ENCODE measurements around the gene NUP93. TPM values are rescaled to one million over a fixed set of nuclear protein-coding genes. Genes with fewer than 3 reads are reported as not detected.

NUP93 gene
- polyA plus RNA-seq, 1 experiment = 46.4 TPM

GRCh38 chr16:56878282-56878854 lies 148.4 kb downstream of the NUP93 start:
- no peak for DNase-seq (ENCODE audit: low read depth, low spot score)
- Histone ChIP-seq H3K4me3 (ENCODE audit: low read depth, low read length) (no peak overlapping the region), H3K9me3 (ENCODE audit: control insufficient read depth, insufficient read depth, low read length) (no peaks in the 10 kb centered on the region), H3K27ac (ENCODE audit: low read depth, low read length) (no peak overlapping the region), H3K27me3 (ENCODE audit: control insufficient read depth, insufficient read depth, low read length) (peaks cover 2% of the 10 kb centered on the region)
- TF ChIP-seq CTCF (IDR thresholded peaks at IDR 0.05; ENCODE audit: low read depth, low read length) = no peak
- ChIA-PET POLR2A (no interaction called here), CTCF (interaction anchor here (3.4 kb wide), 1 partner anchor 11 kb away, joined by 10 read pairs; no protein-coding TSS in a partner anchor)

- Histone ChIP-seq H3K27me3 (ENCODE audit: control insufficient read depth, insufficient read depth, low read length) (peaks cover 2% of the 10 kb centered on the region), H3K4me3 (ENCODE audit: low read depth, low read length) (no peak overlapping the region), H3K27ac (ENCODE audit: low read depth, low read length) (no peak overlapping the region), H3K9me3 (ENCODE audit: control insufficient read depth, insufficient read depth, low read length) (no peaks in the 10 kb centered on the region)
- no peak for TF ChIP-seq CTCF (IDR thresholded peaks at IDR 0.05; ENCODE audit: low read depth, low read length)
- ChIA-PET CTCF (interaction anchor here (3.4 kb wide), 1 partner anchor 12 kb away, joined by 10 read pairs; no protein-coding TSS in a partner anchor), POLR2A (no interaction called here)
- no peak for DNase-seq (ENCODE audit: low read depth, low spot score)
Measured at GRCh38 chr16:56879276-56879675, 149.3 kb downstream of the NUP93 start.

GRCh38 chr16:56880176-56880575 lies 150.2 kb downstream of the NUP93 start:
- peaks cover 2% of the 10 kb centered on the region for H3K27me3 ChIP-seq (ENCODE audit: control insufficient read depth, insufficient read depth, low read length)
- H3K9me3 ChIP-seq (ENCODE audit: control insufficient read depth, insufficient read depth, low read length) = no peaks in the 10 kb centered on the region
- no peak overlapping the region for H3K4me3 ChIP-seq (ENCODE audit: low read depth, low read length)
- no peak for TF ChIP-seq CTCF (IDR thresholded peaks at IDR 0.05; ENCODE audit: low read depth, low read length)
- POLR2A ChIA-PET = no interaction called here
- CTCF ChIA-PET = interaction anchor here (3.4 kb wide), 1 partner anchor 13 kb away, joined by 10 read pairs; no protein-coding TSS in a partner anchor
- DNase-seq (ENCODE audit: low read depth, low spot score) = no peak
- H3K27ac ChIP-seq (ENCODE audit: low read depth, low read length) = no peak overlapping the region

- ChIA-PET POLR2A (no interaction called here), CTCF (no interaction called here)
- Histone ChIP-seq H3K27ac (ENCODE audit: low read depth, low read length) (no peak overlapping the region), H3K4me3 (ENCODE audit: low read depth, low read length) (no peak overlapping the region), H3K27me3 (ENCODE audit: control insufficient read depth, insufficient read depth, low read length) (peaks cover 2% of the 10 kb centered on the region), H3K9me3 (ENCODE audit: control insufficient read depth, insufficient read depth, low read length) (no peaks in the 10 kb centered on the region)
- no peak for TF ChIP-seq CTCF (IDR thresholded peaks at IDR 0.05; ENCODE audit: low read depth, low read length)
- no peak for DNase-seq (ENCODE audit: low read depth, low spot score)
Measured at GRCh38 chr16:56880685-56881084, 150.8 kb downstream of the NUP93 start.

- POLR2A ChIA-PET = interaction anchor here (1.9 kb wide), 1 partner anchor 49 kb away, joined by 7 read pairs; the partner anchor contains the start of gene HERPUD1
- TF ChIP-seq CTCF (IDR thresholded peaks at IDR 0.05; ENCODE audit: low read depth, low read length) = no peak
- DNase-seq (ENCODE audit: low read depth, low spot score) = no peak
- no peak overlapping the region for H3K4me3 ChIP-seq (ENCODE audit: low read depth, low read length)
- CTCF ChIA-PET = no interaction called here
- no peaks in the 10 kb centered on the region for H3K9me3 ChIP-seq (ENCODE audit: control insufficient read depth, insufficient read depth, low read length)
- peaks cover 2% of the 10 kb centered on the region for H3K27me3 ChIP-seq (ENCODE audit: control insufficient read depth, insufficient read depth, low read length)
- no peak overlapping the region for H3K27ac ChIP-seq (ENCODE audit: low read depth, low read length)
Measured at GRCh38 chr16:56882077-56882800, 152.3 kb downstream of the NUP93 start.

Measured in AG04450 (cell line).